OCI-LY7 (cell line): ENCODE results near the gene TEX101.

ENCODE experiments used
- CTCF ChIP-seq: fragments of 200-600 bp; sonication (generic); conservative IDR thresholded peaks from 2 replicates; pipeline ENCODE4 v1.5.1; 2014; ENCODE audit warnings: mild to moderate bottlenecking, antibody characterized with exemption, low read length, moderate library complexity, mixed read lengths
- EZH2phosphoT487 ChIP-seq: fragments of 200-600 bp; sonication (generic); IDR thresholded peaks from 2 replicates; pipeline ENCODE4 v1.6.1; 2018; ENCODE audit warnings: low read depth, borderline replicate concordance, mild to moderate bottlenecking, mixed run types, antibody characterized with exemption, low read length, moderate library complexity, mixed read lengths

GRCh38 chr19:43441716-43442115, 27.0 kb downstream of the TEX101 start:
- no peak for TF ChIP-seq CTCF
- no peak for TF ChIP-seq EZH2phosphoT487
